Peyer's patch (tissue), 4 donors: ENCODE results near the gene COG5.

Experiments used
- POLR2A ChIP-seq, 2 donors: fragments of 450-650 bp; IDR thresholded peaks; one replicate each; pipeline ENCODE4 v1.5.1; 2017; ENCODE audit warnings: antibody characterized with exemption in 2 of 2, mild to moderate bottlenecking in 2 of 2, moderate library complexity in 2 of 2
- TF ChIP-seq, protein P1 (sequence below), 6 experiments: fragments of 450-650 bp in 4 of 6; fragments of 200-600 bp in 2 of 6; sonication (generic) in 1 of 6; IDR thresholded peaks; one replicate each; pipeline ENCODE4 v1.5.1; 2017 to 2019; ENCODE audit warnings: antibody characterized with exemption in 6 of 6, mild to moderate bottlenecking in 3 of 6, moderate library complexity in 1 of 6

DNA sequence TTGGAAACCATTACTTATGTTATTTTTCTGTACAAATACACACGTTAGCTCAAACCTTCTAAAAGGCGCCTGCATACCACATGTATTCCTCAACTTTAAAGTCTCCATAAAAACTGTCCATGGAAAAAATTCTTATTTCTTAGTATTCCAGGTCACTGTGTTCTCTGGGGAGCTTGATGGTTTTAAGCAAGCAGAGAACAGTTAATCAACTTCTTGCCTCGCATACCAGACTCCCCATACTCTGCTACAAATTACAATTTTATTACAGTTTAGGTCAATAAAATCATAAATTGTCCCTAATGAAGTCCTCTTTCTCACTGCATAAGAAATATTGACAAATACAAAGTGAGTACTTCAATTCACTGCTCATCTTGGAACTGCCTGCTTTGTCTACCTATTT lies 170.9 kb downstream of the COG5 start:
- no peak for TF ChIP-seq POLR2A (IDR thresholded peaks at IDR 0.05)
- TF ChIP-seq, protein P1, sequence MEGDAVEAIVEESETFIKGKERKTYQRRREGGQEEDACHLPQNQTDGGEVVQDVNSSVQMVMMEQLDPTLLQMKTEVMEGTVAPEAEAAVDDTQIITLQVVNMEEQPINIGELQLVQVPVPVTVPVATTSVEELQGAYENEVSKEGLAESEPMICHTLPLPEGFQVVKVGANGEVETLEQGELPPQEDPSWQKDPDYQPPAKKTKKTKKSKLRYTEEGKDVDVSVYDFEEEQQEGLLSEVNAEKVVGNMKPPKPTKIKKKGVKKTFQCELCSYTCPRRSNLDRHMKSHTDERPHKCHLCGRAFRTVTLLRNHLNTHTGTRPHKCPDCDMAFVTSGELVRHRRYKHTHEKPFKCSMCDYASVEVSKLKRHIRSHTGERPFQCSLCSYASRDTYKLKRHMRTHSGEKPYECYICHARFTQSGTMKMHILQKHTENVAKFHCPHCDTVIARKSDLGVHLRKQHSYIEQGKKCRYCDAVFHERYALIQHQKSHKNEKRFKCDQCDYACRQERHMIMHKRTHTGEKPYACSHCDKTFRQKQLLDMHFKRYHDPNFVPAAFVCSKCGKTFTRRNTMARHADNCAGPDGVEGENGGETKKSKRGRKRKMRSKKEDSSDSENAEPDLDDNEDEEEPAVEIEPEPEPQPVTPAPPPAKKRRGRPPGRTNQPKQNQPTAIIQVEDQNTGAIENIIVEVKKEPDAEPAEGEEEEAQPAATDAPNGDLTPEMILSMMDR (IDR thresholded peaks at IDR 0.05), result no peak
